Peyer's patch (tissue), 4 donors: ENCODE measurements around the gene KCNQ1.

Experiments
- CTCF ChIP-seq, 6 experiments: fragments of 450-650 bp in 4 of 6; fragments of 200-600 bp in 2 of 6; sonication (generic) in 1 of 6; IDR thresholded peaks; one replicate each; pipeline ENCODE4 v1.5.1; 2017 to 2019; ENCODE audit warnings: antibody characterized with exemption in 6 of 6, mild to moderate bottlenecking in 3 of 6, moderate library complexity in 1 of 6
- POLR2A ChIP-seq, 2 donors: fragments of 450-650 bp; IDR thresholded peaks; one replicate each; pipeline ENCODE4 v1.5.1; 2017; ENCODE audit warnings: antibody characterized with exemption in 2 of 2, mild to moderate bottlenecking in 2 of 2, moderate library complexity in 2 of 2

- TF ChIP-seq CTCF (IDR thresholded peaks at IDR 0.05) (no peak), POLR2A (IDR thresholded peaks at IDR 0.05) (no peak)
Observed at GRCh38 chr11:2816941-2817421, 372.2 kb downstream of the KCNQ1 start.
